ENCODE measurements around the gene SIGLEC5. TPM values are rescaled to one million over a fixed set of nuclear protein-coding genes. Genes with fewer than 3 reads are reported as not detected.
"Not testable (repeated sequence)": the region's sequence is repeated elsewhere in the genome, so short reads cannot be mapped to it uniquely, and the experiment has no call there.

SIGLEC5 gene
- not detected in 2 replicates for total RNA-seq (2014; rRNA removed; shearing (Covaris generic))
- polyA plus RNA-seq (2016; fragmentation: Nextera tagmentation; extraction: Ambion mirVana) = not detected in 2 replicates
- long read RNA-seq = 0 reads

- not testable (repeated sequence) for H3K27me3 ChIP-seq (ENCODE audit: insufficient read depth); H3F3A ChIP-seq (replicated peaks; ENCODE audit: low read depth); H4K20me1 ChIP-seq (replicated peaks; ENCODE audit: insufficient read depth); H3K27me3 Mint-ChIP-seq (ENCODE audit: insufficient read depth, low read depth, poor library complexity); H2AFZ ChIP-seq; H3K27ac ChIP-seq (ENCODE audit: low read depth); H3K4me1 Mint-ChIP-seq; H3K4me3 Mint-ChIP-seq; H3K79me2 ChIP-seq (replicated peaks; ENCODE audit: insufficient read depth); H3K4me3 ChIP-seq; H3K9me2 ChIP-seq (ENCODE audit: insufficient read depth); ATAC-seq; H3K36me3 ChIP-seq (ENCODE audit: insufficient read depth); DNase-seq (ENCODE audit: low spot score); H3K4me2 ChIP-seq; H3K27ac Mint-ChIP-seq; H3K4me1 ChIP-seq (ENCODE audit: insufficient read depth)
- H3K9me3 Mint-ChIP-seq = peaks cover 87% of the 10 kb centered on the region
- H3K36me3 Mint-ChIP-seq (ENCODE audit: low read depth) = peaks cover 31% of the 10 kb centered on the region
These were observed at the start of gene SIGLEC5 for GRCh38 chr19:51630315-51630714. SIGLEC5 (minus strand) TSS chr19:51630401; CDS start chr19:51630335, 66 bp downstream.

- no peak for ATAC-seq
- TF ChIP-seq ZNF462 (CRISPR knock-in tag; IDR thresholded peaks at IDR 0.05) = no peak
- TF ChIP-seq EZH2 (IDR thresholded peaks at IDR 0.05; ENCODE audit: low read depth, unreplicated experiment) = no peak
- TF ChIP-seq JUNB (IDR thresholded peaks at IDR 0.05; ENCODE audit: unreplicated experiment) = no peak
- no peak for TF ChIP-seq CTCF (conservative IDR thresholded peaks at IDR 0.05; ENCODE audit: low read depth in 2 of 2)
- no peak for TF ChIP-seq POLR2AphosphoS5 (IDR thresholded peaks at IDR 0.05; ENCODE audit: low read depth)
- TF ChIP-seq ZNF114 (CRISPR knock-in tag; IDR thresholded peaks at IDR 0.05) = no peak
- no peak for TF ChIP-seq NANOG (IDR thresholded peaks at IDR 0.05; ENCODE audit: borderline replicate concordance)
- TF ChIP-seq EZH2phosphoT487 (IDR thresholded peaks at IDR 0.05; ENCODE audit: unreplicated experiment) = no peak
- H3K27ac Mint-ChIP-seq = no peak overlapping the region
- Histone ChIP-seq H2AFZ (no peak overlapping the region), H3K79me2 (replicated peaks; ENCODE audit: insufficient read depth) (no peaks in the 10 kb centered on the region), H3K27ac (ENCODE audit: low read depth) (no peak overlapping the region), H4K20me1 (replicated peaks; ENCODE audit: insufficient read depth) (no peaks in the 10 kb centered on the region), H3F3A (replicated peaks; ENCODE audit: low read depth) (no peaks in the 10 kb centered on the region), H3K36me3 (ENCODE audit: insufficient read depth) (no peaks in the 10 kb centered on the region), H3K4me3 (no peak overlapping the region), H3K9me2 (ENCODE audit: insufficient read depth) (no peaks in the 10 kb centered on the region), H3K27me3 (ENCODE audit: insufficient read depth) (no peaks in the 10 kb centered on the region), H3K4me2 (no peak overlapping the region), H3K4me1 (ENCODE audit: insufficient read depth) (no peaks in the 10 kb centered on the region)
- no peaks in the 10 kb centered on the region for H3K36me3 Mint-ChIP-seq (ENCODE audit: low read depth)
- no peak for DNase-seq (ENCODE audit: low spot score)
- H3K9me3 Mint-ChIP-seq = peaks cover 13% of the 10 kb centered on the region
- no peaks in the 10 kb centered on the region for H3K4me1 Mint-ChIP-seq
- no peak overlapping the region for H3K4me3 Mint-ChIP-seq
- peaks cover 2% of the 10 kb centered on the region for H3K27me3 Mint-ChIP-seq (ENCODE audit: insufficient read depth, low read depth, poor library complexity)
These were observed 46.4 kb upstream of the SIGLEC5 start for GRCh38 chr19:51676566-51677083.
